GM23338 (cell line): Measurements from ENCODE around the gene LPO. TPM values are rescaled to one million over a fixed set of nuclear protein-coding genes. Genes with fewer than 3 reads are reported as not detected.
A peak's percentile ranks its signal among the peaks of the same experiment; 100 is the strongest.

ENCODE experiments used
- ATAC-seq: fragments of 200-7000 bp; cut with Tn5 transposase; 3 replicates; pipeline ENCODE4 v1.9.1; 2020
- DNase-seq: peaks from one replicate; pipeline ENCODE4 v3.0.0-alpha.2; 2015; ENCODE audit warnings: low spot score
- H2AFZ ChIP-seq: fragments of 200-600 bp; sonication (generic); 2 replicates; pipeline ENCODE4 v1.8.0; 2016; ENCODE audit warnings: antibody characterized with exemption, mild to moderate bottlenecking, moderate library complexity
- H3F3A ChIP-seq: fragments of 200-600 bp; sonication (generic); replicated peaks from 2 replicates; pipeline ENCODE4 v1.8.0; 2017; ENCODE audit warnings: antibody characterized with exemption, mixed run types, low read depth
- H3K27ac ChIP-seq: fragments of 200-600 bp; sonication (generic); 2 replicates; pipeline ENCODE4 v1.6.1; 2016; ENCODE audit warnings: low read depth
- H3K27me3 ChIP-seq: fragments of 200-600 bp; sonication (generic); 2 replicates; pipeline ENCODE4 v1.8.0; 2016; ENCODE audit warnings: mild to moderate bottlenecking, mixed run types, moderate library complexity; ENCODE audit not compliant: insufficient read depth
- H3K36me3 ChIP-seq: fragments of 200-600 bp; sonication (generic); 2 replicates; pipeline ENCODE4 v1.8.0; 2016; ENCODE audit warnings: mild to moderate bottlenecking; ENCODE audit not compliant: insufficient read depth
- H3K4me1 ChIP-seq: fragments of 200-600 bp; sonication (generic); 2 replicates; pipeline ENCODE4 v1.8.0; 2016; ENCODE audit warnings: mild to moderate bottlenecking, moderate library complexity; ENCODE audit not compliant: insufficient read depth
- H3K4me2 ChIP-seq: fragments of 200-600 bp; sonication (generic); 2 replicates; pipeline ENCODE4 v1.7.1; 2017; ENCODE audit warnings: mixed run types
- H3K4me3 ChIP-seq: fragments of 200-600 bp; sonication (generic); 2 replicates; pipeline ENCODE4 v1.6.1; 2016; ENCODE audit warnings: mixed run types
- H3K79me2 ChIP-seq: fragments of 200-600 bp; sonication (generic); replicated peaks from 2 replicates; pipeline ENCODE4 v1.8.0; 2017; ENCODE audit warnings: mild to moderate bottlenecking; ENCODE audit not compliant: insufficient read depth
- H3K9me2 ChIP-seq: fragments of 200-600 bp; sonication (generic); 2 replicates; pipeline ENCODE4 v1.8.0; 2017; ENCODE audit not compliant: insufficient read depth
- H4K20me1 ChIP-seq: fragments of 200-600 bp; sonication (generic); replicated peaks from 2 replicates; pipeline ENCODE4 v1.8.0; 2017; ENCODE audit warnings: mild to moderate bottlenecking; ENCODE audit not compliant: insufficient read depth
- H3K27ac Mint-ChIP-seq: 2 replicates; pipeline ENCODE4 v1.8.0; 2020; ENCODE audit warnings: inconsistent platforms, mild to moderate bottlenecking, moderate library complexity, mixed read lengths
- H3K27me3 Mint-ChIP-seq: 3 replicates; pipeline ENCODE4 v1.8.0; 2022; ENCODE audit warnings: low read depth, mild to moderate bottlenecking, moderate library complexity, mixed read lengths, inconsistent platforms; ENCODE audit not compliant: insufficient read depth, poor library complexity
- H3K36me3 Mint-ChIP-seq: 3 replicates; pipeline ENCODE4 v1.8.0; 2021; ENCODE audit warnings: low read depth, mild to moderate bottlenecking, inconsistent platforms, moderate library complexity, mixed read lengths
- H3K4me1 Mint-ChIP-seq: 3 replicates; pipeline ENCODE4 v1.8.0; 2020; ENCODE audit warnings: mild to moderate bottlenecking, inconsistent platforms, mixed read lengths
- H3K4me3 Mint-ChIP-seq: 3 replicates; pipeline ENCODE4 v1.8.0; 2021; ENCODE audit warnings: moderate library complexity, mild to moderate bottlenecking, inconsistent platforms, mixed read lengths
- H3K9me3 Mint-ChIP-seq: 3 replicates; pipeline ENCODE4 v1.8.0; 2020; ENCODE audit warnings: moderate library complexity, mild to moderate bottlenecking, inconsistent platforms, mixed read lengths
- CREB1 ChIP-seq: fragments of 250-450 bp; sonication (Bioruptor Pico); IDR thresholded peaks from 2 replicates; pipeline ENCODE4 v1.5.0; 2020; ENCODE audit warnings: low read depth, mild to moderate bottlenecking, moderate library complexity
- EZH2 ChIP-seq: fragments of 200-600 bp; sonication (generic); IDR thresholded peaks from one replicate; pipeline ENCODE4 v1.8.0; 2017; ENCODE audit warnings: antibody characterized with exemption, mild to moderate bottlenecking, low read depth; ENCODE audit not compliant: unreplicated experiment
- EZH2phosphoT487 ChIP-seq: fragments of 200-600 bp; sonication (generic); IDR thresholded peaks from one replicate; pipeline ENCODE4 v1.8.1; 2018; ENCODE audit warnings: antibody characterized with exemption; ENCODE audit not compliant: unreplicated experiment
- JUNB ChIP-seq: IDR thresholded peaks from one replicate; pipeline ENCODE4 v1.6.1; 2016; ENCODE audit warnings: antibody characterized with exemption; ENCODE audit not compliant: unreplicated experiment
- NANOG ChIP-seq: IDR thresholded peaks from 2 replicates; pipeline ENCODE4 v1.6.1; 2016; ENCODE audit warnings: antibody characterized with exemption, borderline replicate concordance
- POLR2AphosphoS5 ChIP-seq: IDR thresholded peaks from 2 replicates; pipeline ENCODE4 v1.6.1; 2016; ENCODE audit warnings: antibody characterized with exemption, low read depth
- STAT1 ChIP-seq: IDR thresholded peaks from one replicate; pipeline ENCODE4 v1.6.1; 2016; ENCODE audit warnings: antibody characterized with exemption; ENCODE audit not compliant: unreplicated experiment
- ZNF114 ChIP-seq: fragments of 250-450 bp; sonication (Bioruptor Pico); IDR thresholded peaks from 2 replicates; pipeline ENCODE4 v1.5.0; 2020; ENCODE audit warnings: mild to moderate bottlenecking, moderate library complexity
- ZNF331 ChIP-seq: fragments of 250-450 bp; sonication (Bioruptor Pico); IDR thresholded peaks from 2 replicates; pipeline ENCODE4 v1.5.0; 2020; ENCODE audit warnings: low read depth, mild to moderate bottlenecking, moderate library complexity
- polyA plus RNA-seq: library from polyadenylated mRNA; unstranded; fragments of >200 nt; fragmentation: Nextera tagmentation; extraction: Ambion mirVana; gene quantifications from 2 replicates; pipeline ENCODE4 v1.2.1, GENCODE V29; 2016
- total RNA-seq: library from RNA; depleted of rRNA; stranded (reverse); fragments of >200 nt; shearing (Covaris generic); gene quantifications from 2 replicates; pipeline ENCODE4 v1.2.3, GENCODE V29; 2014
- TF ChIP-seq, protein P1 (sequence below), 2 experiments: fragments of 200-600 bp in 1 of 2; sonication (generic) in 1 of 2; conservative IDR thresholded peaks; 2 replicates each; pipeline versions ENCODE4 v1.5.1 to v1.6.1; 2016 to 2017; ENCODE audit warnings: antibody characterized with exemption in 2 of 2, low read depth in 2 of 2, mild to moderate bottlenecking in 2 of 2, moderate library complexity in 1 of 2
- TF ChIP-seq, protein P2 (sequence below): fragments of 250-450 bp; sonication (Bioruptor Pico); IDR thresholded peaks from 2 replicates; pipeline ENCODE4 v1.5.0; 2020; ENCODE audit warnings: mild to moderate bottlenecking, moderate library complexity
- TF ChIP-seq, protein P3 (sequence below): IDR thresholded peaks from one replicate; pipeline ENCODE4 v1.6.1; 2018; ENCODE audit warnings: antibody characterized with exemption; ENCODE audit not compliant: unreplicated experiment
- TF ChIP-seq, protein P4 (sequence below): IDR thresholded peaks from 2 replicates; pipeline ENCODE4 v1.6.1; 2016; ENCODE audit warnings: antibody characterized with exemption

The LPO gene
- total and polyA plus RNA-seq, 2 experiments from 2014 or later: 0.13 to 0.35 TPM

DNA sequence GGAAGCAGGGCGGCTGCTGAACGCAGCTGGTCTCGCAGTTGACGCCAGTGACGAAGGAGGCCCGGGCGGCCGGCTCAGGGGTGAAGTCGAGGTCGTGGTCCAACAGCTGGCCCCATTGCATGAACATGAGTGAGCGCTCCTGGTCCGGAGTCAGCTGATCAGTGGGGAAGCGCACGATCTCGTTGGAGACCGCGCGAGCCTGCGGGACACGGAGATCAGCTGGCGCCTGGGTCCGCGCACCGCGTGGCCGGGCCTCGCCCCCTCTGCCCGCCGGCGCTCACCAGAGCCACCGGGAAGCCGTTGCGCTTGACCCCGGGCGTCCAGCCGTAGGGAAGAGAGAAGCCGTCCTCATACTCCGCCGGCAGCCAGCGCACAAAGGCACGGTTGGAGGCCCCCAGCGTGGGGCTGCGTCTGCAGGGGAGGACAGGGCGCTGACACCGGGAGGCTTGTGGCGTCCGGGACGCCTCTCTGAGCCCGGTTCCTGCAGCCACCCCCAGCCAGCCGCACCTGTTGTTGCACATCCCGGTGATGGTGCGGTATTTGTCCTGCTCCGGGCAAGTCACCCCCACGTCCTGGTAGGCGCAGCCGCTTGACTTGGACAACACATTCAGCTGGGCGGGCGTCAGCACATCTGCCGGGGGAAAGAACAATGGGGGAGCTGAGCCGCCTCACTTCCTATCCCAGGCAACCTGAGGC lies 40.8 kb downstream of the LPO start:
- DNase-seq: peak; percentile 53
- peak overlapping the region; percentile 16; the same call in 1 of the 2 replicates for H3K4me2 ChIP-seq
- Mint-ChIP-seq H3K4me3 (no peak overlapping the region), H3K27ac (no peak overlapping the region), H3K27me3 (peaks cover 21% of the 10 kb centered on the region), H3K9me3 (no peaks in the 10 kb centered on the region), H3K36me3 (no peaks in the 10 kb centered on the region), H3K4me1 (peaks cover 13% of the 10 kb centered on the region)
- no peaks in the 10 kb centered on the region for H3K79me2 ChIP-seq
- no peaks in the 10 kb centered on the region for H4K20me1 ChIP-seq
- peaks cover 30% of the 10 kb centered on the region for H3K27me3 ChIP-seq
- no peaks in the 10 kb centered on the region for H3F3A ChIP-seq
- peak overlapping the region; percentile 90 for H2AFZ ChIP-seq
- ATAC-seq: peak; percentile 58
- H3K36me3 ChIP-seq: no peaks in the 10 kb centered on the region
- H3K4me1 ChIP-seq: peaks cover 6% of the 10 kb centered on the region; the same call in 1 of the 2 replicates
- TF ChIP-seq POLR2AphosphoS5: no peak
- TF ChIP-seq STAT1: no peak
- TF ChIP-seq ZNF331 (CRISPR knock-in tag): no peak
- TF ChIP-seq, protein P1, sequence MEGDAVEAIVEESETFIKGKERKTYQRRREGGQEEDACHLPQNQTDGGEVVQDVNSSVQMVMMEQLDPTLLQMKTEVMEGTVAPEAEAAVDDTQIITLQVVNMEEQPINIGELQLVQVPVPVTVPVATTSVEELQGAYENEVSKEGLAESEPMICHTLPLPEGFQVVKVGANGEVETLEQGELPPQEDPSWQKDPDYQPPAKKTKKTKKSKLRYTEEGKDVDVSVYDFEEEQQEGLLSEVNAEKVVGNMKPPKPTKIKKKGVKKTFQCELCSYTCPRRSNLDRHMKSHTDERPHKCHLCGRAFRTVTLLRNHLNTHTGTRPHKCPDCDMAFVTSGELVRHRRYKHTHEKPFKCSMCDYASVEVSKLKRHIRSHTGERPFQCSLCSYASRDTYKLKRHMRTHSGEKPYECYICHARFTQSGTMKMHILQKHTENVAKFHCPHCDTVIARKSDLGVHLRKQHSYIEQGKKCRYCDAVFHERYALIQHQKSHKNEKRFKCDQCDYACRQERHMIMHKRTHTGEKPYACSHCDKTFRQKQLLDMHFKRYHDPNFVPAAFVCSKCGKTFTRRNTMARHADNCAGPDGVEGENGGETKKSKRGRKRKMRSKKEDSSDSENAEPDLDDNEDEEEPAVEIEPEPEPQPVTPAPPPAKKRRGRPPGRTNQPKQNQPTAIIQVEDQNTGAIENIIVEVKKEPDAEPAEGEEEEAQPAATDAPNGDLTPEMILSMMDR (conservative IDR thresholded peaks at IDR 0.05; ENCODE audit: low read depth in 2 of 2): no peak
- TF ChIP-seq, protein P2, sequence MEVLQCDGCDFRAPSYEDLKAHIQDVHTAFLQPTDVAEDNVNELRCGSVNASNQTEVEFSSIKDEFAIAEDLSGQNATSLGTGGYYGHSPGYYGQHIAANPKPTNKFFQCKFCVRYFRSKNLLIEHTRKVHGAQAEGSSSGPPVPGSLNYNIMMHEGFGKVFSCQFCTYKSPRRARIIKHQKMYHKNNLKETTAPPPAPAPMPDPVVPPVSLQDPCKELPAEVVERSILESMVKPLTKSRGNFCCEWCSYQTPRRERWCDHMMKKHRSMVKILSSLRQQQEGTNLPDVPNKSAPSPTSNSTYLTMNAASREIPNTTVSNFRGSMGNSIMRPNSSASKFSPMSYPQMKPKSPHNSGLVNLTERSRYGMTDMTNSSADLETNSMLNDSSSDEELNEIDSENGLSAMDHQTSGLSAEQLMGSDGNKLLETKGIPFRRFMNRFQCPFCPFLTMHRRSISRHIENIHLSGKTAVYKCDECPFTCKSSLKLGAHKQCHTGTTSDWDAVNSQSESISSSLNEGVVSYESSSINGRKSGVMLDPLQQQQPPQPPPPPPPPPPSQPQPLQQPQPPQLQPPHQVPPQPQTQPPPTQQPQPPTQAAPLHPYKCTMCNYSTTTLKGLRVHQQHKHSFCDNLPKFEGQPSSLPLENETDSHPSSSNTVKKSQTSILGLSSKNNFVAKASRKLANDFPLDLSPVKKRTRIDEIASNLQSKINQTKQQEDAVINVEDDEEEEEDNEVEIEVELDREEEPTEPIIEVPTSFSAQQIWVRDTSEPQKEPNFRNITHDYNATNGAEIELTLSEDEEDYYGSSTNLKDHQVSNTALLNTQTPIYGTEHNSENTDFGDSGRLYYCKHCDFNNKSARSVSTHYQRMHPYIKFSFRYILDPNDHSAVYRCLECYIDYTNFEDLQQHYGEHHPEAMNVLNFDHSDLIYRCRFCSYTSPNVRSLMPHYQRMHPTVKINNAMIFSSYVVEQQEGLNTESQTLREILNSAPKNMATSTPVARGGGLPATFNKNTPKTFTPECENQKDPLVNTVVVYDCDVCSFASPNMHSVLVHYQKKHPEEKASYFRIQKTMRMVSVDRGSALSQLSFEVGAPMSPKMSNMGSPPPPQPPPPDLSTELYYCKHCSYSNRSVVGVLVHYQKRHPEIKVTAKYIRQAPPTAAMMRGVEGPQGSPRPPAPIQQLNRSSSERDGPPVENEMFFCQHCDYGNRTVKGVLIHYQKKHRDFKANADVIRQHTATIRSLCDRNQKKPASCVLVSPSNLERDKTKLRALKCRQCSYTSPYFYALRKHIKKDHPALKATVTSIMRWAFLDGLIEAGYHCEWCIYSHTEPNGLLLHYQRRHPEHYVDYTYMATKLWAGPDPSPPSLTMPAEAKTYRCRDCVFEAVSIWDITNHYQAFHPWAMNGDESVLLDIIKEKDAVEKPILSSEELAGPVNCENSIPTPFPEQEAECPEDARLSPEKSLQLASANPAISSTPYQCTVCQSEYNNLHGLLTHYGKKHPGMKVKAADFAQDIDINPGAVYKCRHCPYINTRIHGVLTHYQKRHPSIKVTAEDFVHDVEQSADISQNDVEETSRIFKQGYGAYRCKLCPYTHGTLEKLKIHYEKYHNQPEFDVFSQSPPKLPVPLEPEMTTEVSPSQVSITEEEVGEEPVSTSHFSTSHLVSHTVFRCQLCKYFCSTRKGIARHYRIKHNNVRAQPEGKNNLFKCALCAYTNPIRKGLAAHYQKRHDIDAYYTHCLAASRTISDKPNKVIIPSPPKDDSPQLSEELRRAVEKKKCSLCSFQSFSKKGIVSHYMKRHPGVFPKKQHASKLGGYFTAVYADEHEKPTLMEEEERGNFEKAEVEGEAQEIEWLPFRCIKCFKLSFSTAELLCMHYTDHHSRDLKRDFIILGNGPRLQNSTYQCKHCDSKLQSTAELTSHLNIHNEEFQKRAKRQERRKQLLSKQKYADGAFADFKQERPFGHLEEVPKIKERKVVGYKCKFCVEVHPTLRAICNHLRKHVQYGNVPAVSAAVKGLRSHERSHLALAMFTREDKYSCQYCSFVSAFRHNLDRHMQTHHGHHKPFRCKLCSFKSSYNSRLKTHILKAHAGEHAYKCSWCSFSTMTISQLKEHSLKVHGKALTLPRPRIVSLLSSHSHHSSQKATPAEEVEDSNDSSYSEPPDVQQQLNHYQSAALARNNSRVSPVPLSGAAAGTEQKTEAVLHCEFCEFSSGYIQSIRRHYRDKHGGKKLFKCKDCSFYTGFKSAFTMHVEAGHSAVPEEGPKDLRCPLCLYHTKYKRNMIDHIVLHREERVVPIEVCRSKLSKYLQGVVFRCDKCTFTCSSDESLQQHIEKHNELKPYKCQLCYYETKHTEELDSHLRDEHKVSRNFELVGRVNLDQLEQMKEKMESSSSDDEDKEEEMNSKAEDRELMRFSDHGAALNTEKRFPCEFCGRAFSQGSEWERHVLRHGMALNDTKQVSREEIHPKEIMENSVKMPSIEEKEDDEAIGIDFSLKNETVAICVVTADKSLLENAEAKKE (CRISPR knock-in tag): no peak
- TF ChIP-seq, protein P3, sequence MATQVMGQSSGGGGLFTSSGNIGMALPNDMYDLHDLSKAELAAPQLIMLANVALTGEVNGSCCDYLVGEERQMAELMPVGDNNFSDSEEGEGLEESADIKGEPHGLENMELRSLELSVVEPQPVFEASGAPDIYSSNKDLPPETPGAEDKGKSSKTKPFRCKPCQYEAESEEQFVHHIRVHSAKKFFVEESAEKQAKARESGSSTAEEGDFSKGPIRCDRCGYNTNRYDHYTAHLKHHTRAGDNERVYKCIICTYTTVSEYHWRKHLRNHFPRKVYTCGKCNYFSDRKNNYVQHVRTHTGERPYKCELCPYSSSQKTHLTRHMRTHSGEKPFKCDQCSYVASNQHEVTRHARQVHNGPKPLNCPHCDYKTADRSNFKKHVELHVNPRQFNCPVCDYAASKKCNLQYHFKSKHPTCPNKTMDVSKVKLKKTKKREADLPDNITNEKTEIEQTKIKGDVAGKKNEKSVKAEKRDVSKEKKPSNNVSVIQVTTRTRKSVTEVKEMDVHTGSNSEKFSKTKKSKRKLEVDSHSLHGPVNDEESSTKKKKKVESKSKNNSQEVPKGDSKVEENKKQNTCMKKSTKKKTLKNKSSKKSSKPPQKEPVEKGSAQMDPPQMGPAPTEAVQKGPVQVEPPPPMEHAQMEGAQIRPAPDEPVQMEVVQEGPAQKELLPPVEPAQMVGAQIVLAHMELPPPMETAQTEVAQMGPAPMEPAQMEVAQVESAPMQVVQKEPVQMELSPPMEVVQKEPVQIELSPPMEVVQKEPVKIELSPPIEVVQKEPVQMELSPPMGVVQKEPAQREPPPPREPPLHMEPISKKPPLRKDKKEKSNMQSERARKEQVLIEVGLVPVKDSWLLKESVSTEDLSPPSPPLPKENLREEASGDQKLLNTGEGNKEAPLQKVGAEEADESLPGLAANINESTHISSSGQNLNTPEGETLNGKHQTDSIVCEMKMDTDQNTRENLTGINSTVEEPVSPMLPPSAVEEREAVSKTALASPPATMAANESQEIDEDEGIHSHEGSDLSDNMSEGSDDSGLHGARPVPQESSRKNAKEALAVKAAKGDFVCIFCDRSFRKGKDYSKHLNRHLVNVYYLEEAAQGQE: no peak
- TF ChIP-seq, protein P4, sequence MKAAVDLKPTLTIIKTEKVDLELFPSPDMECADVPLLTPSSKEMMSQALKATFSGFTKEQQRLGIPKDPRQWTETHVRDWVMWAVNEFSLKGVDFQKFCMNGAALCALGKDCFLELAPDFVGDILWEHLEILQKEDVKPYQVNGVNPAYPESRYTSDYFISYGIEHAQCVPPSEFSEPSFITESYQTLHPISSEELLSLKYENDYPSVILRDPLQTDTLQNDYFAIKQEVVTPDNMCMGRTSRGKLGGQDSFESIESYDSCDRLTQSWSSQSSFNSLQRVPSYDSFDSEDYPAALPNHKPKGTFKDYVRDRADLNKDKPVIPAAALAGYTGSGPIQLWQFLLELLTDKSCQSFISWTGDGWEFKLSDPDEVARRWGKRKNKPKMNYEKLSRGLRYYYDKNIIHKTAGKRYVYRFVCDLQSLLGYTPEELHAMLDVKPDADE: no peak
- no peak for TF ChIP-seq CREB1
- TF ChIP-seq EZH2: no peak
- no peak for TF ChIP-seq JUNB
- no peak for TF ChIP-seq EZH2phosphoT487
- TF ChIP-seq NANOG: no peak
- TF ChIP-seq ZNF114 (CRISPR knock-in tag): no peak
- H3K4me3 ChIP-seq: peak overlapping the region; percentile 25; the same call in 1 of the 2 replicates
- H3K27ac ChIP-seq: no peak overlapping the region
- peaks cover 5% of the 10 kb centered on the region; the same call in 1 of the 2 replicates for H3K9me2 ChIP-seq
